ENCODE measurements around the gene MYOM1.

DNA sequence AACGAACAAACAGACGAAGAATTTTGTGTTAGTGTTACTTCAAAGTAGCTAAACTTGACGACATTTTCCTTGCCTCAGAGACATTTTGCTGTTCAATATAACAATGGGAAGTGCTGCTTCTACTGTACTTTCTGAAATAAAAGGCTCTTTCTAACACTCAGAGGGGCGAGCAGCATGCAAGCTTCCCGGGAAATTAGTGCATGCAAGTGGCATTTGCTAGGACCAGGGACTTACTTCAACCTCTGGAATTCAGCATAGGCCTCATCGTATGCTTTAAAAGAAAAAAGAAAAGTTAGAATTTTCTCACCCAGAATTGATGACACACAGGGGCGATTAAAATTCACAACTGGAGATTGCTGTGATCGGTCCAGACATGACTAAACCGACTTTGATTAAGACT lies 144.3 kb downstream of the MYOM1 start:
- TF ChIP-seq, protein P1, sequence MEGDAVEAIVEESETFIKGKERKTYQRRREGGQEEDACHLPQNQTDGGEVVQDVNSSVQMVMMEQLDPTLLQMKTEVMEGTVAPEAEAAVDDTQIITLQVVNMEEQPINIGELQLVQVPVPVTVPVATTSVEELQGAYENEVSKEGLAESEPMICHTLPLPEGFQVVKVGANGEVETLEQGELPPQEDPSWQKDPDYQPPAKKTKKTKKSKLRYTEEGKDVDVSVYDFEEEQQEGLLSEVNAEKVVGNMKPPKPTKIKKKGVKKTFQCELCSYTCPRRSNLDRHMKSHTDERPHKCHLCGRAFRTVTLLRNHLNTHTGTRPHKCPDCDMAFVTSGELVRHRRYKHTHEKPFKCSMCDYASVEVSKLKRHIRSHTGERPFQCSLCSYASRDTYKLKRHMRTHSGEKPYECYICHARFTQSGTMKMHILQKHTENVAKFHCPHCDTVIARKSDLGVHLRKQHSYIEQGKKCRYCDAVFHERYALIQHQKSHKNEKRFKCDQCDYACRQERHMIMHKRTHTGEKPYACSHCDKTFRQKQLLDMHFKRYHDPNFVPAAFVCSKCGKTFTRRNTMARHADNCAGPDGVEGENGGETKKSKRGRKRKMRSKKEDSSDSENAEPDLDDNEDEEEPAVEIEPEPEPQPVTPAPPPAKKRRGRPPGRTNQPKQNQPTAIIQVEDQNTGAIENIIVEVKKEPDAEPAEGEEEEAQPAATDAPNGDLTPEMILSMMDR (IDR thresholded peaks at IDR 0.05) = no peak
- no peak for TF ChIP-seq POLR2A (IDR thresholded peaks at IDR 0.05)
- TF ChIP-seq POLR2AphosphoS5 (IDR thresholded peaks at IDR 0.05; ENCODE audit: insufficient read depth in 1 of 2, low read depth in 1 of 2) = no peak
